Caco-2 (cell line): ENCODE results near the gene CD74. TPM values are rescaled to one million over a fixed set of nuclear protein-coding genes. Genes with fewer than 3 reads are reported as not detected.
A peak's percentile ranks its signal among the peaks of the same experiment; 100 is the strongest.

Source experiments
- BruUV-seq: library from RNA; stranded (reverse); fragments of 400-500 nt; replicated peaks from 2 replicates; lab custom pipeline; 2021; lab: Mats Ljungman, UMichigan
- CTCF ChIA-PET: fragments of 300-600 bp; sonication (Branson Sonifier 250); formaldehyde crosslinking; loops from one replicate; lab custom pipeline; 2022; ENCODE audit warnings: antibody characterized with exemption; lab: Charles Lee
- POLR2A ChIA-PET: fragments of 300-600 bp; sonication (Branson Sonifier 250); formaldehyde crosslinking; loops from one replicate; lab custom pipeline; 2022; ENCODE audit warnings: antibody characterized with exemption; lab: Charles Lee
- DNase-seq, 2 experiments: peaks; one replicate each; pipeline versions ENCODE4 v3.0.0 to v3.0.0-alpha.2; 2020 to 2022
- H3K27me3 ChIP-seq: replicated peaks from 2 replicates; pipeline ENCODE4 v1.6.0; 2011; ENCODE audit warnings: low read length; ENCODE audit not compliant: control insufficient read depth, insufficient read depth
- H3K36me3 ChIP-seq: 2 replicates; pipeline ENCODE4 v1.5.1; 2011; ENCODE audit warnings: low read length; ENCODE audit not compliant: control insufficient read depth, insufficient read depth
- H3K4me1 ChIP-seq: fragments of 250-450 bp; sonication (Bioruptor Pico); 2 replicates; pipeline ENCODE4 v1.5.1; 2020; ENCODE audit warnings: mild to moderate bottlenecking
- H3K4me3 ChIP-seq: 2 replicates; pipeline ENCODE4 v1.5.1; 2011; ENCODE audit warnings: low read depth, mild to moderate bottlenecking, control low read depth, low read length
- H3K9me3 ChIP-seq: fragments of 250-450 bp; sonication (Bioruptor Pico); 2 replicates; pipeline ENCODE4 v1.5.1; 2020; ENCODE audit warnings: mild to moderate bottlenecking, moderate library complexity
- H3K27ac Mint-ChIP-seq: one replicate; pipeline ENCODE4 v1.8.0; 2022; ENCODE audit warnings: mixed read lengths; ENCODE audit not compliant: unreplicated experiment
- H3K27me3 Mint-ChIP-seq: one replicate; pipeline ENCODE4 v1.8.0; 2022; ENCODE audit warnings: mixed read lengths; ENCODE audit not compliant: insufficient read depth, unreplicated experiment
- H3K36me3 Mint-ChIP-seq: one replicate; pipeline ENCODE4 v1.8.0; 2022; ENCODE audit warnings: mild to moderate bottlenecking, mixed read lengths; ENCODE audit not compliant: insufficient read depth, unreplicated experiment
- H3K4me1 Mint-ChIP-seq: one replicate; pipeline ENCODE4 v1.8.0; 2022; ENCODE audit warnings: low read depth, mixed read lengths; ENCODE audit not compliant: unreplicated experiment
- H3K4me3 Mint-ChIP-seq: one replicate; pipeline ENCODE4 v1.8.0; 2022; ENCODE audit warnings: mild to moderate bottlenecking, moderate library complexity, mixed read lengths; ENCODE audit not compliant: unreplicated experiment
- H3K9me3 Mint-ChIP-seq: one replicate; pipeline ENCODE4 v1.8.0; 2022; ENCODE audit warnings: mixed read lengths; ENCODE audit not compliant: unreplicated experiment
- intact Hi-C: fragments of 100-400 bp; cut with micrococcal nuclease; formaldehyde crosslinking; loops from one replicate; pipeline ENCODE4 v1.10.0; 2022; ENCODE audit not compliant: unreplicated experiment
- total RNA-seq: library from RNA; stranded (reverse); gene quantifications from 2 replicates; pipeline ENCODE4 v1.2.3, GENCODE V29; 2022
- TF ChIP-seq, protein P1 (sequence below), 2 experiments: fragments of 200-600 bp in 1 of 2; IDR thresholded peaks; 1 replicate in 1 of 2; 2 replicates in 1 of 2; pipeline versions ENCODE4 v1.5.1 to v1.8.0; 2011 to 2022; ENCODE audit warnings: antibody characterized with exemption in 1 of 2, control low read depth in 1 of 2, inconsistent platforms in 1 of 2, low read depth in 1 of 2, low read length in 1 of 2, mild to moderate bottlenecking in 1 of 2, moderate library complexity in 1 of 2; ENCODE audit not compliant: insufficient read depth in 1 of 2, severe bottlenecking in 1 of 2, unreplicated experiment in 1 of 2

The CD74 gene
- total RNA-seq, 1 experiment from 2014 or later: 59.3 TPM

DNA sequence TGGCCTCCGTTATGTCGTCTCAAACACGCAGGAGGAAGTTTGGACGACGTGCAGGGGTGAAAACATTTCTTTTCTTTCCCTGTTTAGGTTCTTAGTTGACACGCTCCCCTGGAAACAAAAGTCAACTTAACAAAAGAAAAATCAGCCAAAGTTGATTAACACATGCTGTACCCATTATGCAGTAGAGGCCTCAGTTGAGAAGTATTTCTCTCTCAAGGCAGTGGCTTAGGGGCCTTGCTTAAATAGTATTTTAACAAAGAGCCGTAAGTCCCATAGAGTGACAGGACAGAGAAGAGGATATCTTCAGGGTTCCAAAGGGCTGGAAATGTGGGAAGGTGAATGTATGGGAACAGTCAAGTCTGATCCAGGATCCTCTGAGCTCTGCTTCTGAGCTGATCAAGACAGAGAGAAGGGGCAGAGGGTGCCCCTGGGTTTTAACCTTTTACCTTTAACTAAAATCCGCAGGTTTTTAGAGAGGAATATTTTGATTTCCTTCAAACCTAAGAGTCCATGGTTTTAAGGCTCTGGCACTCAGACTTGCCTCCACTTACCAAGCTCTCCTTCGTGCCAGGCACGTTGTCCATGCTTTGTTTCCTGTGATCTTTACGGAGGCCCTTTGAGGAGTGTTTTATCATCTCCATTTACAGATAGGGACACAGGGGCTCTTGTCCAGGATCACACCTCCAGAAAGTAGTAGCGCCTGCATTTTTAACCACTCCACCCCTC is 629 bp upstream of the CD74 start:
- Mint-ChIP-seq H3K4me1 (peaks cover 7% of the 10 kb centered on the region), H3K27ac (peak overlapping the region; percentile 76), H3K36me3 (peaks cover 6% of the 10 kb centered on the region), H3K27me3 (no peaks in the 10 kb centered on the region), H3K4me3 (peak overlapping the region; percentile 72), H3K9me3 (no peaks in the 10 kb centered on the region)
- Histone ChIP-seq H3K27me3 (no peaks in the 10 kb centered on the region), H3K4me1 (peaks cover 6% of the 10 kb centered on the region), H3K36me3 (no peaks in the 10 kb centered on the region), H3K4me3 (no peak overlapping the region; the same call in 1 of the 2 replicates), H3K9me3 (no peaks in the 10 kb centered on the region)
- TF ChIP-seq, protein P1, sequence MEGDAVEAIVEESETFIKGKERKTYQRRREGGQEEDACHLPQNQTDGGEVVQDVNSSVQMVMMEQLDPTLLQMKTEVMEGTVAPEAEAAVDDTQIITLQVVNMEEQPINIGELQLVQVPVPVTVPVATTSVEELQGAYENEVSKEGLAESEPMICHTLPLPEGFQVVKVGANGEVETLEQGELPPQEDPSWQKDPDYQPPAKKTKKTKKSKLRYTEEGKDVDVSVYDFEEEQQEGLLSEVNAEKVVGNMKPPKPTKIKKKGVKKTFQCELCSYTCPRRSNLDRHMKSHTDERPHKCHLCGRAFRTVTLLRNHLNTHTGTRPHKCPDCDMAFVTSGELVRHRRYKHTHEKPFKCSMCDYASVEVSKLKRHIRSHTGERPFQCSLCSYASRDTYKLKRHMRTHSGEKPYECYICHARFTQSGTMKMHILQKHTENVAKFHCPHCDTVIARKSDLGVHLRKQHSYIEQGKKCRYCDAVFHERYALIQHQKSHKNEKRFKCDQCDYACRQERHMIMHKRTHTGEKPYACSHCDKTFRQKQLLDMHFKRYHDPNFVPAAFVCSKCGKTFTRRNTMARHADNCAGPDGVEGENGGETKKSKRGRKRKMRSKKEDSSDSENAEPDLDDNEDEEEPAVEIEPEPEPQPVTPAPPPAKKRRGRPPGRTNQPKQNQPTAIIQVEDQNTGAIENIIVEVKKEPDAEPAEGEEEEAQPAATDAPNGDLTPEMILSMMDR (IDR thresholded peaks at IDR 0.05; ENCODE audit: insufficient read depth in 1 of 2, low read depth in 1 of 2, low read length in 1 of 2, severe bottlenecking in 1 of 2, unreplicated experiment in 1 of 2): no peak
- no peak for DNase-seq
- no TSS peak for BruUV-seq
- intact Hi-C loops: loop anchor here (2.0 kb wide), 1 partner anchor 15 kb away; no protein-coding TSS in a partner anchor
- ChIA-PET POLR2A (interaction anchor here (1.0 kb wide), 2 partner anchors 15 to 36 kb away, joined by 4 read pairs; partner anchors contain the start of gene RPS14), CTCF (no interaction called here)

DNA sequence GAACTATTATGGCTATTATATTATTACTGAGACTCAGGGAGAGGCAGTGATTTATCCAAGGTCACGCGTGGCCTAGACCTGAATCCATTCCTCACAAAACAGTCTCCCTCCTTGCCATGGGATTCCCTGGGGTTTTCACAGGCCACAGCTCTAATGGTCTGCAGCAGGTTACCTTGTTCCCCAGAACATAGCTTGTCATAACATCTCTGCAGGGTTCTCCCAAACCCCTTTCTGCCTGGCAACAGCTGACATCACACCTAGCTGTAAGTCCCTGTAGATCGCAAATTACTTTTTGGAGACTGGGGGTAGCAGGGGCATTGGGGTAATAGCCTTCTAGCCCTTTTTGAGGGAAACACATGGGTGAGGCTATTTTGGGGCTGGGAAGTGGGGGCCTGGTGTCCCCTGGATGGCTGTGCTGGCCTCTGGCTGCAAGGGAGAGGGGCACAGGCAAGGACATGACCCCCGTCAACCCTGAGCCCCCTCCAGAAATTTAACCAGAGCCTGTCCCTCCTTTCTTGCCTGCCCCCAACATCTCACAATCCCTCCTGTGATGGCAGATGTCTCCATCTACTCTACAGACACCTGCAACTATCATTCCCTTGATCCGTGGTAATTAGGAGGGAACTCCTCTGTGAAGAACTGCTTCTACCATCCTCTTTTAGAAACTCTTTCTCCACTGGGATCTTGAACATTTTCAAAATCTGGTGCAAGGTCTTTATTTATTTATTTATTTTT is 1.3 kb downstream of the CD74 start:
- Histone ChIP-seq H3K27me3 (no peaks in the 10 kb centered on the region), H3K36me3 (no peaks in the 10 kb centered on the region), H3K4me1 (peaks cover 6% of the 10 kb centered on the region), H3K4me3 (no peak overlapping the region), H3K9me3 (no peaks in the 10 kb centered on the region)
- no peaks in the 10 kb centered on the region for H3K27me3 Mint-ChIP-seq
- ChIA-PET POLR2A (no interaction called here), CTCF (interaction anchor here (0.5 to 1.2 kb wide), 3 partner anchors 12 to 63 kb away, joined by 3 to 9 read pairs (median 3); no protein-coding TSS in a partner anchor)
- intact Hi-C loops: no loop called here
- DNase-seq: no peak
- no TSS peak for BruUV-seq
- TF ChIP-seq, protein P1 (IDR thresholded peaks at IDR 0.05; ENCODE audit: insufficient read depth in 1 of 2, low read depth in 1 of 2, low read length in 1 of 2, severe bottlenecking in 1 of 2, unreplicated experiment in 1 of 2): no peak
- H3K4me3 Mint-ChIP-seq: no peak overlapping the region
- H3K4me1 Mint-ChIP-seq: peaks cover 7% of the 10 kb centered on the region
- no peaks in the 10 kb centered on the region for H3K9me3 Mint-ChIP-seq
- H3K27ac Mint-ChIP-seq: peak overlapping the region; percentile 60
- peaks cover 13% of the 10 kb centered on the region for H3K36me3 Mint-ChIP-seq

DNA sequence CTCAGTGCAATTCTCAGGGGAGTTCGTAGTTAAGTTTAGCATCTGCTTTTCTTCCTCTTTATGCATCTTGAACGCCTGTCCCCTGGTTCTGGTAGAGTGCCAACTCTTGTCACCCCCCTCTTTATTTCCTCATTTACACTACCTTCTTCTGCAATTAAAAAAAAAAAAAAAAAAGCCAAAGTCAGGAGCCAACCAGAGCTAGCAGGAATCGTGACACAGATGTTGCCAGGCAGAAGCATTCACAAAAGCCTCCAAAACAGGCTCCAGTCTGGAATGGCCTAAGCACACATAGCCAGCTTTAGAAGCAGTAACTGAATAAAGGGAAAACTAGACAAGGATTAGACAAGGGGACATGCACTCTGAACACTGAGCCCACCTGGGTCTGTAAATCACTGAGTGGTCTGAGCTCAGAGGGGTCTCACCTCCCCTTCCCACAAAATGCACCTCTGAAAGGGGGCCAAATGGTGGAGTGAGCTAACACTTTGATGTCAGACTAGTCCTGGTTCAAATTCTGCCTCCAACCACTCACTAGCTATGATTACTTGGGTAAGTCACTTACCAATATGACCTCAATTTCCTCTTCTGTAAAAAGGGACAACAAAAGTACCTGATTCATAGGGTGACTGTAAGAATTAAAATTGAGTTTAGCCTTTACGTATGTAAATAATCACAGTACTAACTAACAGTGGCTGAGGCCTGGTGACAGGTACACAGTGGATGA is 2.0 kb downstream of the CD74 start:
- Mint-ChIP-seq H3K4me3 (peak overlapping the region; percentile 60), H3K27ac (peak overlapping the region; percentile 60), H3K36me3 (peaks cover 18% of the 10 kb centered on the region), H3K4me1 (peaks cover 7% of the 10 kb centered on the region), H3K9me3 (no peaks in the 10 kb centered on the region), H3K27me3 (no peaks in the 10 kb centered on the region)
- Histone ChIP-seq H3K4me3 (no peak overlapping the region), H3K9me3 (no peaks in the 10 kb centered on the region), H3K27me3 (no peaks in the 10 kb centered on the region), H3K4me1 (peaks cover 6% of the 10 kb centered on the region), H3K36me3 (no peaks in the 10 kb centered on the region)
- BruUV-seq: no TSS peak
- ChIA-PET POLR2A (interaction anchor here (0.6 kb wide), 2 partner anchors 18 to 247 kb away, joined by 5 to 7 read pairs; no protein-coding TSS in a partner anchor), CTCF (interaction anchor here (0.5 to 1.2 kb wide), 6 partner anchors 9 to 305 kb away, joined by 3 to 9 read pairs (median 4); no protein-coding TSS in a partner anchor)
- TF ChIP-seq, protein P1 (IDR thresholded peaks at IDR 0.05; ENCODE audit: insufficient read depth in 1 of 2, low read depth in 1 of 2, low read length in 1 of 2, severe bottlenecking in 1 of 2, unreplicated experiment in 1 of 2): no peak
- peak; percentile 65 to 69 for DNase-seq
- intact Hi-C loops: no loop called here
